Measurements from ENCODE around the gene ZP1.

DNA sequence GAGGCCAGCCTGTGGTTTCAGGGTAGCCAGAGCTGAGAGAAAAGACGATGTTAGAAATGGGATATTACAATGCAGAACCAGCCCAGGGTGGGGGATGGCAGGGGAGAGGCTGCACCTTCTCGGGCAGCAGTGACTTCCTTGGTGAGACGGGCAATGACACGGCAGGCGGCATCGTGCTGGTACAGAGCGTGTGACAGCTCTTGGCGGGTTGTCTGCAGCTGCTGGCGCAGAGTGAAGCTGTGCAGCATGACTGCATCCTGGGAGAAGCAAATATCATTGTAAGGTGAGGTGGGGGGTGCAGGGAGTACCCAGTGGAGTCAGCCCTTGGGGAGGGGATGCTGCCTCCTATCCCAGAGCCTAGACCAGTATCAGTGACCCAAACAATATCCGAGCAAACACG is 35.3 kb downstream of the ZP1 start:
- no peak for TF ChIP-seq YY1 (IDR thresholded peaks at IDR 0.05)
- TF ChIP-seq, protein P1, sequence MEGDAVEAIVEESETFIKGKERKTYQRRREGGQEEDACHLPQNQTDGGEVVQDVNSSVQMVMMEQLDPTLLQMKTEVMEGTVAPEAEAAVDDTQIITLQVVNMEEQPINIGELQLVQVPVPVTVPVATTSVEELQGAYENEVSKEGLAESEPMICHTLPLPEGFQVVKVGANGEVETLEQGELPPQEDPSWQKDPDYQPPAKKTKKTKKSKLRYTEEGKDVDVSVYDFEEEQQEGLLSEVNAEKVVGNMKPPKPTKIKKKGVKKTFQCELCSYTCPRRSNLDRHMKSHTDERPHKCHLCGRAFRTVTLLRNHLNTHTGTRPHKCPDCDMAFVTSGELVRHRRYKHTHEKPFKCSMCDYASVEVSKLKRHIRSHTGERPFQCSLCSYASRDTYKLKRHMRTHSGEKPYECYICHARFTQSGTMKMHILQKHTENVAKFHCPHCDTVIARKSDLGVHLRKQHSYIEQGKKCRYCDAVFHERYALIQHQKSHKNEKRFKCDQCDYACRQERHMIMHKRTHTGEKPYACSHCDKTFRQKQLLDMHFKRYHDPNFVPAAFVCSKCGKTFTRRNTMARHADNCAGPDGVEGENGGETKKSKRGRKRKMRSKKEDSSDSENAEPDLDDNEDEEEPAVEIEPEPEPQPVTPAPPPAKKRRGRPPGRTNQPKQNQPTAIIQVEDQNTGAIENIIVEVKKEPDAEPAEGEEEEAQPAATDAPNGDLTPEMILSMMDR (IDR thresholded peaks at IDR 0.05; ENCODE audit: low read depth, low read length, missing input control), result no peak
- TF ChIP-seq JUND (IDR thresholded peaks at IDR 0.05), result no peak
- no peak for TF ChIP-seq REST (IDR thresholded peaks at IDR 0.05)
- TF ChIP-seq TAF1 (conservative IDR thresholded peaks at IDR 0.05), result no peak
- no peak for TF ChIP-seq EGR1 (IDR thresholded peaks at IDR 0.05; ENCODE audit: low read depth in 2 of 2)
- TF ChIP-seq GABPA (IDR thresholded peaks at IDR 0.05 in 1 of 2, conservative IDR thresholded peaks at IDR 0.05 in 1 of 2), result no peak
- TF ChIP-seq, protein P2, sequence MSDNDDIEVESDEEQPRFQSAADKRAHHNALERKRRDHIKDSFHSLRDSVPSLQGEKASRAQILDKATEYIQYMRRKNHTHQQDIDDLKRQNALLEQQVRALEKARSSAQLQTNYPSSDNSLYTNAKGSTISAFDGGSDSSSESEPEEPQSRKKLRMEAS (IDR thresholded peaks at IDR 0.05), result no peak
- no peak for TF ChIP-seq RAD21 (IDR thresholded peaks at IDR 0.05)
- no peak for TF ChIP-seq HNF4G (IDR thresholded peaks at IDR 0.05)
- no peak for TF ChIP-seq ATF3 (IDR thresholded peaks at IDR 0.05)
- TF ChIP-seq ZBTB33 (IDR thresholded peaks at IDR 0.05), result no peak
- TF ChIP-seq SP1 (IDR thresholded peaks at IDR 0.05), result no peak

Data from liver (tissue), 3 donors.